CD14-positive monocyte (primary cell): ENCODE measurements around the gene MACC1. TPM values are rescaled to one million over a fixed set of nuclear protein-coding genes. Genes with fewer than 3 reads are reported as not detected.
A peak's percentile ranks its signal among the peaks of the same experiment; 100 is the strongest.

Experiments
- DNase-seq, 3 donors: peaks; one replicate each; pipeline ENCODE4 v3.0.0-alpha.2; 2011 to 2022
- H2AFZ ChIP-seq: 2 replicates; pipeline ENCODE4 v1.6.0; 2012; ENCODE audit warnings: mild to moderate bottlenecking, low read depth, low read length, inconsistent platforms; ENCODE audit not compliant: insufficient read depth, poor library complexity, severe bottlenecking
- H3K27ac ChIP-seq, 2 donors: 1 replicate in 1 of 2; 2 replicates in 1 of 2; pipeline ENCODE4 v1.5.1; 2012 to 2013; ENCODE audit warnings: low read length in 2 of 2, control low read depth in 1 of 2, inconsistent platforms in 1 of 2, low read depth in 1 of 2, mild to moderate bottlenecking in 1 of 2
- H3K27me3 ChIP-seq, 2 donors: one replicate each; pipeline versions ENCODE4 v1.6.0 to v1.6.1; 2011 to 2013; ENCODE audit warnings: low read length in 2 of 2; ENCODE audit not compliant: control insufficient read depth in 2 of 2, insufficient read depth in 2 of 2
- H3K36me3 ChIP-seq, 2 donors: replicated peaks in 1 of 2; 1 replicate in 1 of 2; 2 replicates in 1 of 2; pipeline versions ENCODE4 v1.5.1 to v1.6.1; 2012 to 2013; ENCODE audit warnings: low read length in 2 of 2, control low read depth in 1 of 2, inconsistent platforms in 1 of 2, mild to moderate bottlenecking in 1 of 2; ENCODE audit not compliant: insufficient read depth in 2 of 2, control insufficient read depth in 1 of 2
- H3K4me1 ChIP-seq, 2 donors: 1 replicate in 1 of 2; 2 replicates in 1 of 2; pipeline versions ENCODE4 v1.5.1 to v1.6.1; 2012 to 2013; ENCODE audit warnings: low read length in 2 of 2, control low read depth in 1 of 2, inconsistent platforms in 1 of 2, mild to moderate bottlenecking in 1 of 2, moderate library complexity in 1 of 2; ENCODE audit not compliant: insufficient read depth in 2 of 2, control insufficient read depth in 1 of 2
- H3K4me2 ChIP-seq: replicated peaks from 2 replicates; pipeline ENCODE3; 2012; ENCODE audit warnings: low read length, moderate library complexity, mild to moderate bottlenecking; ENCODE audit not compliant: poor library complexity, severe bottlenecking; ENCODE audit errors: extremely low read depth
- H3K4me3 ChIP-seq, 3 experiments: fragments of 200-600 bp in 1 of 3; sonication (generic) in 1 of 3; replicated peaks in 1 of 3; 1 replicate in 2 of 3; 2 replicates in 1 of 3; pipeline ENCODE4 v1.5.1; 2011 to 2013; ENCODE audit warnings: low read length in 3 of 3, mild to moderate bottlenecking in 3 of 3, control low read depth in 2 of 3, low read depth in 2 of 3, inconsistent platforms in 1 of 3, moderate library complexity in 1 of 3
- H3K79me2 ChIP-seq: 2 replicates; pipeline ENCODE4 v1.6.0; 2012; ENCODE audit warnings: mild to moderate bottlenecking, control low read depth, inconsistent platforms, low read length, moderate library complexity; ENCODE audit not compliant: insufficient read depth
- H3K9ac ChIP-seq: 2 replicates; pipeline ENCODE4 v1.6.0; 2017; ENCODE audit warnings: low read length, mild to moderate bottlenecking; ENCODE audit not compliant: insufficient read depth, poor library complexity, severe bottlenecking
- H3K9me3 ChIP-seq, 2 donors: replicated peaks in 1 of 2; 1 replicate in 1 of 2; 2 replicates in 1 of 2; pipeline versions ENCODE4 v1.5.1 to v1.6.1; 2012 to 2013; ENCODE audit warnings: low read length in 2 of 2, control low read depth in 1 of 2; ENCODE audit not compliant: control insufficient read depth in 1 of 2, insufficient read depth in 1 of 2
- H4K20me1 ChIP-seq: 2 replicates; pipeline ENCODE4 v1.6.0; 2012; ENCODE audit warnings: mild to moderate bottlenecking, low read length, control low read depth, moderate library complexity; ENCODE audit not compliant: insufficient read depth
- H3K27ac Mint-ChIP-seq, 7 donors: one replicate each; pipeline ENCODE4 v1.8.0; 2020; ENCODE audit warnings: mild to moderate bottlenecking in 7 of 7, mixed read lengths in 7 of 7, moderate library complexity in 6 of 7, inconsistent platforms in 2 of 7
- H3K27me3 Mint-ChIP-seq, 3 donors: one replicate each; pipeline ENCODE4 v1.8.0; 2021 to 2022; ENCODE audit warnings: low read depth in 3 of 3, mild to moderate bottlenecking in 3 of 3, mixed read lengths in 3 of 3, moderate library complexity in 3 of 3, inconsistent platforms in 1 of 3
- H3K36me3 Mint-ChIP-seq, 2 donors: one replicate each; pipeline ENCODE4 v1.8.0; 2020; ENCODE audit warnings: mixed read lengths in 2 of 2, inconsistent platforms in 1 of 2, mild to moderate bottlenecking in 1 of 2
- H3K4me1 Mint-ChIP-seq: one replicate; pipeline ENCODE4 v1.8.0; 2020; ENCODE audit warnings: mild to moderate bottlenecking, mixed read lengths
- H3K4me3 Mint-ChIP-seq, 2 donors: one replicate each; pipeline ENCODE4 v1.8.0; 2020; ENCODE audit warnings: mild to moderate bottlenecking in 2 of 2, mixed read lengths in 2 of 2, moderate library complexity in 1 of 2
- H3K9me3 Mint-ChIP-seq, 7 donors: one replicate each; pipeline ENCODE4 v1.8.0; 2020 to 2022; ENCODE audit warnings: mixed read lengths in 7 of 7, mild to moderate bottlenecking in 6 of 7, moderate library complexity in 6 of 7, inconsistent platforms in 2 of 7
- WGBS: methylation state at CpG from one replicate; pipeline ENCODE4 v1.1.5; 2013; ENCODE audit warnings: missing lambda C conversion rate; ENCODE audit not compliant: insufficient coverage; 5-methylcytosine and 5-hydroxymethylcytosine counted together
- intact Hi-C, 2 donors: fragments of 100-400 bp; cut with micrococcal nuclease; formaldehyde crosslinking; loops; one replicate each; pipeline versions ENCODE4 v1.15.0 to v1.15.1; 2023
- polyA plus RNA-seq, 3 donors: library from polyadenylated mRNA; depleted of rRNA in 1 of 3; unstranded in 2 of 3; stranded (reverse) in 1 of 3; fragments of 300-500 nt in 2 of 3; fragments of >200 nt in 1 of 3; fragmentation: Illumina TruSeq in 2 of 3; gene quantifications; 1 replicate in 2 of 3; 2 replicates in 1 of 3; pipeline ENCODE4 v1.2.3, GENCODE V29; 2012 to 2021
- TF ChIP-seq, protein P1 (sequence below): fragments of 200-600 bp; IDR thresholded peaks from one replicate; pipeline ENCODE4 v1.8.0; 2022; ENCODE audit warnings: antibody characterized with exemption, mild to moderate bottlenecking

The MACC1 gene
- polyA plus RNA-seq, 3 donors = not detected

DNA sequence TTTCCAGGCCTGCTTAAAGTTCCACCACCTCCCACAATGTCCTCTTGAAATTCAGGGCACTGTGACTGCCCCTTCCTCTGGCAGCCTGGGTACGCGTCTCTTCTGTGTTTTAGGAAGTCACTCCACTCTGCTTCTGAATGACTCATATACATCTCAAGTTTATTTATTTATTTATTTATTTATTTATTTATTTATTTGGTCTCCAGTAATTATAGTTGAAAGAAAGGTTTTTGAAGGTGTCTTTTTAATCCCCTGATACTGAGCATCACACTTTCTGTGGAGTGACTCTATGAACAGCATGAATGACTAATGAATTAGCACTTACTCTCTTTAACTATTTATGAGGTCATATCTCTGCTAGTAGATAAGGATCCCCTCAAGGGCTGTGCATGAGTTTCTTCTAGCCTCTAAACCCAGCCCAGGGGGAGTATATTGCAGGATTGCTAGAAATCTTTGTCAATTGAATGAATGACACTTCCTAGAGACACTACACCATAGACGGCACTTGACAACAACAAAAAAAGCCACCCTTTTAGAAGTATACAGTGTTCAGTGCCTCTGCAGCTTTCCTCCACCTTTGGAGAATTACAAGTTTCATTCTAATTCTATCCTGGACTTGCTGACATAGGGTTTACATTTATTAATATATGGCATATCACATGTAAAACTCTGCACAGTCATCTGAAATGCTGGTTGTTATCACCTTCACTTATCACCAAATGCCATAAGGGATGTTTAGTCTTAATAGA is 2.1 kb downstream of the MACC1 start:
- no peak overlapping the region for H2AFZ ChIP-seq
- peak overlapping the region in 2 of 7 donors; percentile 10 to 63 for H3K27ac Mint-ChIP-seq
- no CpG with 5 or more reads among the region's 3 CpGs for WGBS

DNA sequence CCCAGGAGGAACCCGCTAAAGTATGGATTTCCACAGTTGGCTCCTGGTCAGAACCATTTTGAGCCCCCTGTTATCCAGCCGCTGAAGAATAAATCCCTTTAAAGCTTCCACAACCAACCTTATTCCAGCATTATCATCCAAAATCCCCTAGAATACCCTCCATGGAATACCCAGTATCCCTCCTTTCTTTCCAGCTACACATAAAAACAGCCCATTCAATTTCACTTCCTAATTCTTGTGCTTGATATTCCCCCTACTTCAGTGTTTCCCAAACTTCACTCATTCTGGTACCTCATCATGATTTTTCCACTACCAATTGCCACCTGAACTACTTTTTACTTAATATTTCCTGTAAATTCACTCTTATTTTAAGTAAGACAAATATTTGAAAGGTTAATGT is 3.1 kb downstream of the MACC1 start:
- no peak for DNase-seq
- Histone ChIP-seq H3K9me3 (peaks cover 0 to 8% of the 10 kb centered on the region in 2 donors), H3K27ac (no peak overlapping the region), H3K4me1 (peaks cover 9 to 10% of the 10 kb centered on the region in 2 donors), H3K4me3 (no peak overlapping the region), H2AFZ (no peak overlapping the region), H3K27me3 (no peaks in the 10 kb centered on the region), H3K36me3 (no peaks in the 10 kb centered on the region), H3K9ac (no peak overlapping the region), H3K79me2 (no peaks in the 10 kb centered on the region), H4K20me1 (no peaks in the 10 kb centered on the region), H3K4me2 (no peak overlapping the region)
- Mint-ChIP-seq H3K9me3 (peaks cover 2 to 12% (median 7%) of the 10 kb centered on the region in 7 donors), H3K4me1 (peaks cover 25% of the 10 kb centered on the region), H3K27me3 (peaks cover 0 to 1% (median 0%) of the 10 kb centered on the region in 3 donors), H3K4me3 (no peak overlapping the region), H3K27ac (no peak overlapping the region), H3K36me3 (no peaks in the 10 kb centered on the region)
- TF ChIP-seq, protein P1, sequence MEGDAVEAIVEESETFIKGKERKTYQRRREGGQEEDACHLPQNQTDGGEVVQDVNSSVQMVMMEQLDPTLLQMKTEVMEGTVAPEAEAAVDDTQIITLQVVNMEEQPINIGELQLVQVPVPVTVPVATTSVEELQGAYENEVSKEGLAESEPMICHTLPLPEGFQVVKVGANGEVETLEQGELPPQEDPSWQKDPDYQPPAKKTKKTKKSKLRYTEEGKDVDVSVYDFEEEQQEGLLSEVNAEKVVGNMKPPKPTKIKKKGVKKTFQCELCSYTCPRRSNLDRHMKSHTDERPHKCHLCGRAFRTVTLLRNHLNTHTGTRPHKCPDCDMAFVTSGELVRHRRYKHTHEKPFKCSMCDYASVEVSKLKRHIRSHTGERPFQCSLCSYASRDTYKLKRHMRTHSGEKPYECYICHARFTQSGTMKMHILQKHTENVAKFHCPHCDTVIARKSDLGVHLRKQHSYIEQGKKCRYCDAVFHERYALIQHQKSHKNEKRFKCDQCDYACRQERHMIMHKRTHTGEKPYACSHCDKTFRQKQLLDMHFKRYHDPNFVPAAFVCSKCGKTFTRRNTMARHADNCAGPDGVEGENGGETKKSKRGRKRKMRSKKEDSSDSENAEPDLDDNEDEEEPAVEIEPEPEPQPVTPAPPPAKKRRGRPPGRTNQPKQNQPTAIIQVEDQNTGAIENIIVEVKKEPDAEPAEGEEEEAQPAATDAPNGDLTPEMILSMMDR = no peak
- intact Hi-C loops = loop anchor here in 1 of 2 donors (10.0 kb wide), 1 partner anchor 251 kb away; no protein-coding TSS in a partner anchor
- 100% methylated on average over 2 of the region's 2 CpGs for WGBS

More for the DNA sequence above, 2.1 kb downstream of the MACC1 start:
- Histone ChIP-seq H3K4me1 (peaks cover 19 to 20% of the 10 kb centered on the region in 2 donors), H4K20me1 (no peaks in the 10 kb centered on the region), H3K36me3 (no peaks in the 10 kb centered on the region), H3K9ac (no peak overlapping the region), H3K4me3 (no peak overlapping the region), H3K4me2 (no peak overlapping the region), H3K9me3 (no peaks in the 10 kb centered on the region), H3K27ac (no peak overlapping the region), H3K79me2 (no peaks in the 10 kb centered on the region), H3K27me3 (no peaks in the 10 kb centered on the region)
- H3K36me3 Mint-ChIP-seq = peaks cover 3% of the 10 kb centered on the region in 2 donors
- H3K27me3 Mint-ChIP-seq = peaks cover 0 to 1% (median 0%) of the 10 kb centered on the region in 3 donors
- peaks cover 35% of the 10 kb centered on the region for H3K4me1 Mint-ChIP-seq
- H3K4me3 Mint-ChIP-seq = no peak overlapping the region
- TF ChIP-seq, protein P1 = no peak
- peaks cover 0 to 4% (median 0%) of the 10 kb centered on the region in 7 donors for H3K9me3 Mint-ChIP-seq
- DNase-seq = peak; percentile 36 to 74 (median 40)
- intact Hi-C loops = loop anchor here (5.0 to 10.0 kb wide), 2 partner anchors 250 to 252 kb away; no protein-coding TSS in a partner anchor
